Fibroblast of pulmonary artery (primary cell): ENCODE measurements around the gene S100A11.

Experiments used
- DNase-seq: peaks from one replicate; pipeline ENCODE4 v3.0.0-alpha.2; 2010; ENCODE audit warnings: low read depth
- H3K4me3 ChIP-seq: replicated peaks from 2 replicates; pipeline ENCODE4 v1.5.1; 2011; ENCODE audit warnings: low read depth, mild to moderate bottlenecking, control low read depth, low read length, moderate library complexity
- TF ChIP-seq, protein P1 (sequence below): IDR thresholded peaks from 2 replicates; pipeline ENCODE4 v1.5.1; 2011; ENCODE audit warnings: mild to moderate bottlenecking, control low read depth, low read length, inconsistent platforms; ENCODE audit errors: missing control alignments

S100A11 gene

DNA sequence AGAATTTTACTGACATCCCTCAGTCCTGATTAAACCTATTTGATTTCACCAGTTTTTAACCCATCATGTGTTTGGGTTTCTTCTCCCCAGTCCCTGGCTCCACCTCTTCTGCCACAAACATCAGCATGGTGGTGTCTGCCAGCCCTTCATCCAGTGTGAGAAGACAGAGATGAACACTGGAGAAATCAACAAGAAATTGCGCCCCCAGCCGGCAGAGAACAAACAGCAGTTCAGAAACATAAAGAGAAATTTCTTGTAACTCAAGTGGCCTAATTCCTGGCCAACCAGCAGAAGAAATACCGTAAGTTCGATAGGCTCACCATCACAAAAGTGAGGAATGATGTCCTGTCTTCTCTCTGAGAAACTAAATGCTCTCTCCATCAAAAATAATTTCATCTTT, 18.3 kb downstream of the S100A11 start:
- TF ChIP-seq, protein P1, sequence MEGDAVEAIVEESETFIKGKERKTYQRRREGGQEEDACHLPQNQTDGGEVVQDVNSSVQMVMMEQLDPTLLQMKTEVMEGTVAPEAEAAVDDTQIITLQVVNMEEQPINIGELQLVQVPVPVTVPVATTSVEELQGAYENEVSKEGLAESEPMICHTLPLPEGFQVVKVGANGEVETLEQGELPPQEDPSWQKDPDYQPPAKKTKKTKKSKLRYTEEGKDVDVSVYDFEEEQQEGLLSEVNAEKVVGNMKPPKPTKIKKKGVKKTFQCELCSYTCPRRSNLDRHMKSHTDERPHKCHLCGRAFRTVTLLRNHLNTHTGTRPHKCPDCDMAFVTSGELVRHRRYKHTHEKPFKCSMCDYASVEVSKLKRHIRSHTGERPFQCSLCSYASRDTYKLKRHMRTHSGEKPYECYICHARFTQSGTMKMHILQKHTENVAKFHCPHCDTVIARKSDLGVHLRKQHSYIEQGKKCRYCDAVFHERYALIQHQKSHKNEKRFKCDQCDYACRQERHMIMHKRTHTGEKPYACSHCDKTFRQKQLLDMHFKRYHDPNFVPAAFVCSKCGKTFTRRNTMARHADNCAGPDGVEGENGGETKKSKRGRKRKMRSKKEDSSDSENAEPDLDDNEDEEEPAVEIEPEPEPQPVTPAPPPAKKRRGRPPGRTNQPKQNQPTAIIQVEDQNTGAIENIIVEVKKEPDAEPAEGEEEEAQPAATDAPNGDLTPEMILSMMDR: peak; percentile 34
- H3K4me3 ChIP-seq: no peak overlapping the region
- DNase-seq: peak; percentile 27

DNA sequence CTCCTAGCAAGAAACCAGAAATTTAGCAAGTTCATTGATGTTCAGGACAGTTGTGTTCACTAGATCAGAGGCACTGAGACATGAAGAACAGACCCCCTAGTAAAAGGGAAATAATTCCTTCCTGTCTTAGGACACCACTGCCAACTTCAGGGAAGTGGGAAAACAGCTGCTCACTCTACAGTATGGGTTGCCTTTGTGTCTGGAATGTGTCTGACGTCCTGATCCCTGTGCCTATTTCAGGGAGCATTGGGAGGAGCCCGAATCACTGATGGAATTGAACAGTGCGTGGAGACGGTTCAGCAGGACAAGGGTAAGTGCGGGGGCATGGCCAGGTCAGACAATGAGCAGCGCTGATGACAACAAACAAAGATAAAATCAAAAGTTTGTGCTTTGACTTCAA, 21.0 kb downstream of the S100A11 start:
- H3K4me3 ChIP-seq: no peak overlapping the region
- TF ChIP-seq, protein P1: no peak
- no peak for DNase-seq

- no peak for DNase-seq
- TF ChIP-seq, protein P1: no peak
- H3K4me3 ChIP-seq: no peak overlapping the region
These were observed 21.9 kb downstream of the S100A11 start for GRCh38 chr1:152014943-152015342.

- DNase-seq: peak; percentile 68
- TF ChIP-seq, protein P1: peak; percentile 87
- H3K4me3 ChIP-seq: no peak overlapping the region
These were observed 23.1 kb downstream of the S100A11 start for GRCh38 chr1:152013664-152014237.

- no peak for DNase-seq
- TF ChIP-seq, protein P1: no peak
- H3K4me3 ChIP-seq: no peak overlapping the region
These were observed 27.1 kb downstream of the S100A11 start for GRCh38 chr1:152009691-152010090.

GRCh38 chr1:152007047-152007446, 29.8 kb downstream of the S100A11 start:
- no peak overlapping the region for H3K4me3 ChIP-seq
- TF ChIP-seq, protein P1: no peak

GRCh38 chr1:152005360-152005912, 31.4 kb downstream of the S100A11 start:
- no peak overlapping the region for H3K4me3 ChIP-seq
- TF ChIP-seq, protein P1: no peak
- DNase-seq: no peak

More at GRCh38 chr1:152007047-152007446, 29.8 kb downstream of the S100A11 start:
- no peak for DNase-seq
